Measurements from ENCODE around the gene CHMP4B. TPM values are rescaled to one million over a fixed set of nuclear protein-coding genes. Genes with fewer than 3 reads are reported as not detected.

CHMP4B gene
- total and polyA plus RNA-seq, 4 donors: 91.6 to 162 (median 120) TPM

DNA sequence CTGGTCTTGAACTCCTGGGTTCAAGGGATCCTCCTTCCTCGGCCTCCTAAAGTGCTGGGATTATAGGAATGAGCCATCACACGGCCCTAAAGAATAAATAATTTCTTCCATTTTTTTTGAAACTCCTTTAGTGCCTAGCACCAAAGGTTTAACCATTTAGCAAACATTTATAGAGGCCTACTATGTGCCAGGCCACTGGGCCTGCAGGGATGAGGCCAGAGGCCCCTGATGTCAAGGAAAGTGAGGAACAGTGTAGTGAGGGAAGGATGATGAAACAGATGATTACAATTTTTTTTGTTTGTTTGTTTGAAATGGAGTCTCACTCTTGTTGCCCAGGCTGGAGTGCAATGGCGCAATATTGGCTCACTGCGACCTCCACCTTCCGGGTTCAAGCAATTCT lies 45.6 kb upstream of the CHMP4B start:
- WGBS, 2 donors: 95% methylated on average over 5 of the region's 5 CpGs
- no peak overlapping the region for H3K4me3 ChIP-seq
- no peak overlapping the region for H3K9ac ChIP-seq (ENCODE audit: insufficient read depth in 1 of 2, low read length in 2 of 2)
- no peaks in the 10 kb centered on the region for H3K4me1 ChIP-seq (ENCODE audit: control insufficient read depth in 5 of 5, insufficient read depth in 5 of 5, low read length in 5 of 5)
- no peak overlapping the region for H3K27ac ChIP-seq (ENCODE audit: low read depth in 1 of 2, low read length in 1 of 2)
- ATAC-seq (ENCODE audit: insufficient read depth, low FRiP score) (no peak), DNase-seq (no peak)
- no peaks in the 10 kb centered on the region for H3K27me3 ChIP-seq (ENCODE audit: control insufficient read depth in 3 of 3, insufficient read depth in 3 of 3, low read length in 2 of 3)
- TF ChIP-seq, protein P1, sequence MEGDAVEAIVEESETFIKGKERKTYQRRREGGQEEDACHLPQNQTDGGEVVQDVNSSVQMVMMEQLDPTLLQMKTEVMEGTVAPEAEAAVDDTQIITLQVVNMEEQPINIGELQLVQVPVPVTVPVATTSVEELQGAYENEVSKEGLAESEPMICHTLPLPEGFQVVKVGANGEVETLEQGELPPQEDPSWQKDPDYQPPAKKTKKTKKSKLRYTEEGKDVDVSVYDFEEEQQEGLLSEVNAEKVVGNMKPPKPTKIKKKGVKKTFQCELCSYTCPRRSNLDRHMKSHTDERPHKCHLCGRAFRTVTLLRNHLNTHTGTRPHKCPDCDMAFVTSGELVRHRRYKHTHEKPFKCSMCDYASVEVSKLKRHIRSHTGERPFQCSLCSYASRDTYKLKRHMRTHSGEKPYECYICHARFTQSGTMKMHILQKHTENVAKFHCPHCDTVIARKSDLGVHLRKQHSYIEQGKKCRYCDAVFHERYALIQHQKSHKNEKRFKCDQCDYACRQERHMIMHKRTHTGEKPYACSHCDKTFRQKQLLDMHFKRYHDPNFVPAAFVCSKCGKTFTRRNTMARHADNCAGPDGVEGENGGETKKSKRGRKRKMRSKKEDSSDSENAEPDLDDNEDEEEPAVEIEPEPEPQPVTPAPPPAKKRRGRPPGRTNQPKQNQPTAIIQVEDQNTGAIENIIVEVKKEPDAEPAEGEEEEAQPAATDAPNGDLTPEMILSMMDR (IDR thresholded peaks at IDR 0.05; ENCODE audit: control extremely low read depth, extremely low read depth): no peak
- peaks cover 4 to 18% (median 8%) of the 10 kb centered on the region in 4 donors for H3K36me3 ChIP-seq (ENCODE audit: control insufficient read depth in 4 of 4, insufficient read depth in 4 of 4, low read length in 4 of 4)
- no peaks in the 10 kb centered on the region for H3K9me3 ChIP-seq (ENCODE audit: control insufficient read depth in 4 of 4, insufficient read depth in 3 of 4, low read length in 3 of 4)

DNA sequence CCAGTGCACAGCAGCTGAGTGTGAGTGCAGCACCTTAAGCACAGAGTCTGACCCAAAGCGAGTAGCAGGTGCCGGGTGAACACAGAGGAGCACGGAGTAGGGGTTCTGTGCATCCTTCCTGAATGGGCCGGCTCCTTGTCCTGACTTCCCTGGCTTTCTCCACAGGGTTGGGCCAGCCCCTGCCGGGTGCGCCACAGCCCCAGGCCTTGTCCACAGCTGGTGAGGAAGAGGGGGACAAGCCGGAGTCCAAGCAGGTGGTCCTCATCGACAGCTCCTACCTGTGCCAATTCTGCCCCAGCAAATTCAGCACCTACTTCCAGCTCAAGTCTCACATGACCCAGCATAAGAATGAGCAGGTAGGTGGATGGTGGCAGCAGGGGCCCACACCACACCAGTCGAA lies 44.5 kb upstream of the CHMP4B start:
- TF ChIP-seq, protein P1 (IDR thresholded peaks at IDR 0.05; ENCODE audit: control extremely low read depth, extremely low read depth): no peak

DNA sequence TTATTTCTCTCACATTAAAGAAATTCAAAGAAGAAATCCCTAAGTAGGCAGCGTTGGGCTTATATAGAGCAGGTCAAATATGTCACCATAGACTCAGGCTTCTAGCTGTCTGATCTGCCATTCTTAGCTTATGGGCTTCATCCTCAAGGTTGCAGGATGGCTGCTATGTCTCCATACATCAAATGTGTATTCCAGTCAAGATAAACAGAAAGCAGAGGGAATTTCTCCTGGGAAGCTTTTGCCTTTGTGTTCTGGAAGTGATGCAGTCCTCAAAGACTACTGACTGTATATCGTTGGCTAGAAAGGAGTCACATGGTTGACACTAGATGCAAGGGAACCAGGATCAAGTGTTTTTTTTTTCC lies 43.4 kb upstream of the CHMP4B start:
- peaks cover 4 to 16% (median 9%) of the 10 kb centered on the region in 4 donors for H3K36me3 ChIP-seq (ENCODE audit: control insufficient read depth in 4 of 4, insufficient read depth in 4 of 4, low read length in 4 of 4)
- H3K4me3 ChIP-seq: no peak overlapping the region
- peaks cover 0 to 1% (median 0%) of the 10 kb centered on the region in 5 donors for H3K4me1 ChIP-seq (ENCODE audit: control insufficient read depth in 5 of 5, insufficient read depth in 5 of 5, low read length in 5 of 5)
- no peaks in the 10 kb centered on the region for H3K9me3 ChIP-seq (ENCODE audit: control insufficient read depth in 4 of 4, insufficient read depth in 3 of 4, low read length in 3 of 4)
- no peak for ATAC-seq (ENCODE audit: insufficient read depth, low FRiP score)
- DNase-seq: no peak
- TF ChIP-seq, protein P1 (IDR thresholded peaks at IDR 0.05; ENCODE audit: control extremely low read depth, extremely low read depth): no peak
- H3K27me3 ChIP-seq (ENCODE audit: control insufficient read depth in 3 of 3, insufficient read depth in 3 of 3, low read length in 2 of 3): no peaks in the 10 kb centered on the region
- no peak overlapping the region for H3K9ac ChIP-seq (ENCODE audit: insufficient read depth in 1 of 2, low read length in 2 of 2)
- H3K27ac ChIP-seq (ENCODE audit: low read depth in 1 of 2, low read length in 1 of 2): no peak overlapping the region
- WGBS, 2 donors: 96 to 99% methylated on average over 2 of the region's 2 CpGs

More for the DNA sequence above, 44.5 kb upstream of the CHMP4B start:
- WGBS, 2 donors: 92 to 95% methylated on average over 9 of the region's 9 CpGs
- H3K4me1 ChIP-seq (ENCODE audit: control insufficient read depth in 5 of 5, insufficient read depth in 5 of 5, low read length in 5 of 5): no peaks in the 10 kb centered on the region
- H3K4me3 ChIP-seq: no peak overlapping the region
- H3K36me3 ChIP-seq (ENCODE audit: control insufficient read depth in 4 of 4, insufficient read depth in 4 of 4, low read length in 4 of 4): peaks cover 4 to 18% (median 7%) of the 10 kb centered on the region in 4 donors
- no peak overlapping the region for H3K9ac ChIP-seq (ENCODE audit: insufficient read depth in 1 of 2, low read length in 2 of 2)
- ATAC-seq (ENCODE audit: insufficient read depth, low FRiP score): no peak
- no peak overlapping the region for H3K27ac ChIP-seq (ENCODE audit: low read depth in 1 of 2, low read length in 1 of 2)
- no peaks in the 10 kb centered on the region for H3K27me3 ChIP-seq (ENCODE audit: control insufficient read depth in 3 of 3, insufficient read depth in 3 of 3, low read length in 2 of 3)
- no peak for DNase-seq
- H3K9me3 ChIP-seq (ENCODE audit: control insufficient read depth in 4 of 4, insufficient read depth in 3 of 4, low read length in 3 of 4): no peaks in the 10 kb centered on the region

DNA sequence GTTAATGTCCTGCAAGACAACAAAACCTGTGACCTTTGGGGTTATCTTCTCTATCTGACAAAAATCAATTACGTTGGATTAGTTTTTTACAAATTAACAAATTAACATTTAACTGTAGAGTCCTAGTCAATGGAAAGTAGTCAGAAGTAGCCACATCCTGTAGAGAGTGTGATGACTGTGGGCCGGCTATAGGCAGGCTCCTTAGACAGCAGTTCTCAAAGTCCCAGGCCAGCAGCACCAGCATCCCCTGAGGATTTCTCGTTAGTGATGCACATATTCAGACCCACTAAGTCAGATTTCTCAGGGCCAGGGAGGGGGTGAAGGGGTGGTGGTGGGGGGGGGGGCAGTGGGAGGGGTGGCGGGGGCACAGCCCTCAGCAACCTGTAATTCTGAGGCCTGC lies 42.1 kb upstream of the CHMP4B start:
- Histone ChIP-seq H3K4me3 (no peak overlapping the region), H3K36me3 (ENCODE audit: control insufficient read depth in 4 of 4, insufficient read depth in 4 of 4, low read length in 4 of 4) (peaks cover 0 to 19% (median 9%) of the 10 kb centered on the region in 4 donors), H3K27me3 (ENCODE audit: control insufficient read depth in 3 of 3, insufficient read depth in 3 of 3, low read length in 2 of 3) (no peaks in the 10 kb centered on the region), H3K4me1 (ENCODE audit: control insufficient read depth in 5 of 5, insufficient read depth in 5 of 5, low read length in 5 of 5) (peaks cover 0 to 3% (median 0%) of the 10 kb centered on the region in 5 donors), H3K27ac (ENCODE audit: low read depth in 1 of 2, low read length in 1 of 2) (no peak overlapping the region), H3K9me3 (ENCODE audit: control insufficient read depth in 4 of 4, insufficient read depth in 3 of 4, low read length in 3 of 4) (no peaks in the 10 kb centered on the region), H3K9ac (ENCODE audit: insufficient read depth in 1 of 2, low read length in 2 of 2) (no peak overlapping the region)
- no peak for ATAC-seq (ENCODE audit: insufficient read depth, low FRiP score)
- 88 to 92% methylated on average over 4 of the region's 4 CpGs for WGBS, 2 donors
- TF ChIP-seq, protein P1 (IDR thresholded peaks at IDR 0.05; ENCODE audit: control extremely low read depth, extremely low read depth): no peak
- DNase-seq: no peak
